HG02981 (cell line): ENCODE data around the gene FGF12.

Experiments used
- ATAC-seq: cut with Tn5 transposase; IDR thresholded peaks from one replicate; pipeline ENCODE4 v1.9.1; 2021; ENCODE audit warnings: mild to moderate bottlenecking, moderate library complexity; ENCODE audit not compliant: unreplicated experiment

FGF12 gene

DNA sequence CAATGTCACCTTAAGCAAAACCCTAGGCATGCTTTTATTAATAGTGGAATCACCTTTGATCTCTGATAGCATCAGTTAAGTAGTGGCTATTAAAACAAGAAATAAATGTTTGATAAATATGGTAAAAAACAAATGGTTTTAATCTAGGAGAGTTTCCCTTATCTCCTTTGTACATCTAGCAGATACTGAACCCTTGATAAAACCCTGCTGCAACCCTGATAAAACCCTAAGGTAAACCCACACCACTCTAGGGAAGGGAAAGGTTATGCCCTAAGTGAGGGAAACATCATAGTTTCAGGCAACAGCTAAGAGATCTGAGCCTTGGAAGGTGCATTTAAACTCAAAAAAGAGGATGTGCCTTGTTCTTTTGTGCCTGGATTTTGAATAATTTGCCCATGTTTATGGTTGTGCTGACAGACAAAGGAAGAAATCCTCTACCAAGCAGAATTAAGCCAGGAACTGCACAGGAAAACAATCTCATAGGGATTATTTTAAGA lies 309.7 kb downstream of the FGF12 start:
- no peak for ATAC-seq

DNA sequence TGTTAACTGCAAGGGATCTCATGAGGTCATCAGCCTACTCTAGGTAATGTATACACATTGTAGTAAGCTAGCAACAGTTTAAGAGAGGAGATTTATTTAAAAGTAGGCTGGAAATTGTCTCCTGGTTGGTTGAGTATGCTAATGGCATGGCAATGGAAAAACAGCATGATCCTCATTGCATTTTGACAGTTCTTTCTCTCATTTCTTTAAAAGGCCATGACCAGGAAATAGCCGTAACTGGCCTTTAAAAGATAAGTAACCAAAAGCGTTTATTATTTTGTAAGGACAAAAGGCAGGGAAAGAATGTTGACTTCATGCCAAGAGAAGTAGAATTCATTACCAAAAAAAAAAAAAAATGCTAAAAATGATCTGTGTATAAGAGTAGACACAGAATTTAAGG lies 310.3 kb downstream of the FGF12 start:
- no peak for ATAC-seq

DNA sequence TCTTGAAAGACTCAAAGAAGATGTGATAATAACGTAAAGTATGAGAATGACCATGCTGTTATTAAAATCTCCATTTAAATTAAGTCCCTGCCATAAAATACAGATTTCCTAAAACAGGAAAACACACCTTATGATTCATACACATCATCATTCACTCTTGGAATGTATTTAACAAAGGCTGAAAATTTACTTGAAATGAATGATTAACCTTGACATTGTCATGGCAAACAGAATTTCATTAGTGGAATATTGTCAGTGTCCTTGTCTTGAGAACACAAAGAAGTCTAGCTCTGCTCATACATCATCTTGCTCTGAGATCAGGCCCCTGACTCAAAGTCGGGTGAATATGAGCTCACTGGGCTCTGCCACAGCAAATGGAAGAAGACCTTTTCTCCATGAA lies 313.9 kb downstream of the FGF12 start:
- ATAC-seq = no peak

- no peak for ATAC-seq
These were observed 316.7 kb downstream of the FGF12 start for GRCh38 chr3:192410684-192410960.

DNA sequence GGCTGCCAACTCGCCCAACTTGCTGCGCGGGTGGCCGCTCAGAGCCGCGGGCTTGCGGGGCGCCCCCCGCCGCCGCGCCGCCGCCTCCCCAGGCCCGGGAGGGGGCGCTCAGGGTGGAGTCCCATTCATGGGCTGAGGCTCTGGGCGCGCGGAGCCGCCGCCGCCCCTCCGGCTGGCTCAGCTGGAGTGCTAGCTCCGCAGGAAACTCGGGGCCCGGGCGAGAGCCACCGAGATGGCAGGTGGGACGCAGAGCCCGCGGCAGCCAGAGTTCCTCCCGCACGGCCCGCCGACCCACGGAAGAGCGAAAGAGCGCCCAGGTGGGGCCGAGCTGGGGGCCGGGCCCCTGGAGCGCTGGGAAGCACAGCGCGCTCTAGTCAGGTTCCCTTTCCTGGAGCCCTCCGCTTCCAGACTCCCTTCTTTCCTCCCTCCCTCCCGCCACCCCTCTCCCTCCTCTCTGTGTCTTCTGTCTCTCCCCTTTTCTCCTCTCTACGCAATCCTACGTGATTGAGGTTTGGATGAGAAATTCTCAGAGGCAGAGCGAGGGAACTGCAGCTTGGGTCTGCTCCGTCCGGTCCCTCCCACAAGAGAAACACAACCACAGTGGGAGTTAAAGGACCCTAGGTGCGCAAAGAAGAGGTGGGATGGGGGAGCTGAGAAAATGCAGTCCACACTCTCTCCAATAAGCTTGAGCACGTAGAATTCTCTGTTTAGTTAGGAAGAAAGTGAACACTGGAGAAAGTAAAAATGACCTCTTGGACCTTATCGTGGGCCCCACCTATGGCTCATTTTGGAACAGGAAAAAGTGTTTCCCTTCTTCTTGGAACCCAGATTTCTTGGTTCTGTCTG lies 317.3 kb downstream of the FGF12 start:
- ATAC-seq = no peak

DNA sequence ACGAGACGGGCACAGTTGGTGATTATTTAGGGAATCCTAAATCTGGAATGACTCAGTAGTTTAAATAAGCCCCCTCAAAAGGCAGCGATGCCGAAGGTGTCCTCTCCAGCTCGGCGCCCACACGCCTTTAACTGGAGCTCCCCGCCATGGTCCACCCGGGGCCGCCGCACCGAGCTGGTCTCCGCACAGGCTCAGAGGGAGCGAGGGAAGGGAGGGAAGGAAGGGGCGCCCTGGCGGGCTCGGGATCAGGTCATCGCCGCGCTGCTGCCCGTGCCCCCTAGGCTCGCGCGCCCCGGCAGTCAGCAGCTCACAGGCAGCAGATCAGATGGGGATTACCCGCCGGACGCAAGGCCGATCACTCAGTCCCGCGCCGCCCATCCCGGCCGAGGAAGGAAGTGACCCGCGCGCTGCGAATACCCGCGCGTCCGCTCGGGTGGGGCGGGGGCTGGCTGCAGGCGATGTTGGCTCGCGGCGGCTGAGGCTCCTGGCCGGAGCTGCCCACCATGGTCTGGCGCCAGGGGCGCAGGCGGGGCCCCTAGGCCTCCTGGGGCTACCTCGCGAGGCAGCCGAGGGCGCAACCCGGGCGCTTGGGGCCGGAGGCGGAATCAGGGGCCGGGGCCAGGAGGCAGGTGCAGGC lies 318.0 kb downstream of the FGF12 start:
- peak; percentile 63 for ATAC-seq

DNA sequence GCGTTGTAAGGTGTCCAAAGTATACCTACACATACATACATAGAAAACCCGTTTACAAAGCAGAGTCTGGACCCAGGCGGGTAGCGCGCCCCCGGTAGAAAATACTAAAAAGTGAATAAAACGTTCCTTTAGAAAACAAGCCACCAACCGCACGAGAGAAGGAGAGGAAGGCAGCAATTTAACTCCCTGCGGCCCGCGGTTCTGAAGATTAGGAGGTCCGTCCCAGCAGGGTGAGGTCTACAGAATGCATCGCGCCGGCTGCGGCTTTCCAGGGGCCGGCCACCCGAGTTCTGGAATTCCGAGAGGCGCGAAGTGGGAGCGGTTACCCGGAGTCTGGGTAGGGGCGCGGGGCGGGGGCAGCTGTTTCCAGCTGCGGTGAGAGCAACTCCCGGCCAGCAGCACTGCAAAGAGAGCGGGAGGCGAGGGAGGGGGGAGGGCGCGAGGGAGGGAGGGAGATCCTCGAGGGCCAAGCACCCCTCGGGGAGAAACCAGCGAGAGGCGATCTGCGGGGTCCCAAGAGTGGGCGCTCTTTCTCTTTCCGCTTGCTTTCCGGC lies 318.6 kb downstream of the FGF12 start:
- ATAC-seq = no peak

DNA sequence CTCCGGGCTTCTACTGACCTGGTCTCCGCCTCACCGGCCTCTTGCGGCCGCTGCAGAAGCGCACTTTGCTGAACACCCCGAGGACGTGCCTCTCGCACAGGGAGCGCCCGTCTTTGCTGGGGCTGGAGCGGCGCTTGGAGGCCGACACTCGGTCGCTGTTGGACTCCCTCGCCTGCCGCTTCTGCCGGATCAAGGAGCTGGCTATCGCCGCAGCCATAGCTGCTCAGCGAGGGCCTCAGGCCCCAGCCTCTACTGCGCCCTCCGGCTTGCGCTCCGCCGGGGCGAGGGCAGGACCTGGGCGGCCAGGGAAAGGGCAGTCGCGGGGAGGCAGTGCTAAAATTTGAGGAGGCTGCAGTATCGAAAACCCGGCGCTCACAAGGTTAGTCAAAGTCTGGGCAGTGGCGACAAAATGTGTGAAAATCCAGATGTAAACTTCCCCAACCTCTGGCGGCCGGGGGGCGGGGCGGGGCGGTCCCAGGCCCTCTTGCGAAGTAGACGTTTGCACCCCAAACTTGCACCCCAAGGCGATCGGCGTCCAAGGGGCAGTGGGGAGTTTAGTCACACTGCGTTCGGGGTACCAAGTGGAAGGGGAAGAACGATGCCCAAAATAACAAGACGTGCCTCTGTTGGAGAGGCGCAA lies 319.2 kb downstream of the FGF12 start:
- ATAC-seq = no peak

DNA sequence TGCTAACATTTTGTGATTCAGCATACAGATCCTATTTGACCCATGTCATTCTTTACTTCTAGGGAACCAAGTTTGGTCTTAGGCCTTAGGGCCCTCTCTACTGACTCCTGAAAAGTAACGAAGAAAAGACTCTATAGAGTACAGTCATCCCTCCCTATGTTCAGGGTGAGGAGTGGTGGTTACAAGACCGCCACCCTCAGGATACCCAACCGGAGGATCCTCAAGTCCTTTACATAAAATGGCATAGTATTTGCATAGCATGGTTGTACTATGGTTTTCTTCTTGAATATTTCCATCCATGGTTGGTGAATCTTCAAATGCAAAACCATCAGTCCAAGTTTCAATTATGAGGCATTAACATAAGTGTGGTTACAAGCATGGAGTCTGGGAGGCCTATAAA lies 327.6 kb downstream of the FGF12 start:
- no peak for ATAC-seq

DNA sequence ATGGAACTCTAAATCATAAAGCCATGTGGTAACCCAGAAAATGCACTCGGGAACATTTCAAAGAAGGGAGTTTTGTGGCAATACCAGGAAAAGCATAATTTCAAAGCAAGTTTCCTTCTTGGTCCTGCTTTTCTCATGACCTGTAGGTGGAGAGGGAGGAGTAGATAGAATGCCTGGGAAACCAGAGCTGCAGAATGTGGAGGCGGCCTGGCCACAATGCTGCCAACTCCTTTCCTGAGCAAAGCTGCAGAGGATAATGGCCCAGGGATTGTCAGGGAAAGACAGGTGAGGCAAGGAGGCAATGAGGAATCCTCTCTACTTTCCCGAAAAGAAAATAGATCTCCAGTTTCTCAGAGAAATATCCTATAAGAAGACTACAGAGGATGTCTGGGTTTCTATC lies 330.3 kb downstream of the FGF12 start:
- no peak for ATAC-seq

DNA sequence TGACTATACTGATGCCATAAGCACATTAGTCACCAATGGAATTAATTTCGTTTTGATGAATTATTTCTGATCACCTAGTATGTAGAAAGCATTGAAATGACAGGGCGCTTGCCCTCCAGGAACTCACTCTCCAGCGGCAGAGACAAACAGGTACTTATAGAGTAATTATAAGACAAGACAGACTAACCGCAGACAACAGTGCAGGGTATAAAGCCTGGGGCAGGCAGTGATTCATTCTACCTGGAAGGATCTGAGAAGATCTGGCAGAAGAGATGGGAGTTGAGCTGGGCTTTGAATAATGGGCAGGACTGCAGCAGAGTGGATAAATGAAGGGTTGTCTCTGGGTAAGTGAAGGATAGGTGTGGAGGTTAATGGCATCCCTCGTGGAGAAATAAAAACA lies 331.8 kb downstream of the FGF12 start:
- no peak for ATAC-seq

DNA sequence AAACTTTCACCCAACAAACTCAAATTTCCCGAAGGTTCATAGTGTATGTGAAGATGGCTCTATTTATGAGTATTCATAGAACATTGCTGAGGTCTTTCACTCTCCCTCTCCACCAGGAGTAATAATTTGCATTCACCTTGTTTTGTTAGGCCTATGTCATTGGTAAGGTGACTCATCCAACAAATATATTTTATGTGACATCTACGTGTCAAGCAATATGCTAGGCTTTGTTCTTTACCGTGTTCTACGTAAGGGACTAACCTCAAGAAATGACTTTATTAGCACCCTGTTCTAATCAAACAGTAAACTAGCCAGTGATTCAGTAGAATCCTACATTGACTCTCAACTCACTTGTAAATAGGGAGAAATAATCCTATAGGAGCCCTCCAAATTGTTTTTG lies 334.4 kb downstream of the FGF12 start:
- no peak for ATAC-seq

- no peak for ATAC-seq
These were observed 344.5 kb downstream of the FGF12 start for GRCh38 chr3:192382861-192383260.

- ATAC-seq = no peak
These were observed 353.8 kb downstream of the FGF12 start for GRCh38 chr3:192373586-192373985.

GRCh38 chr3:192373032-192373431 lies 354.3 kb downstream of the FGF12 start:
- ATAC-seq = no peak

DNA sequence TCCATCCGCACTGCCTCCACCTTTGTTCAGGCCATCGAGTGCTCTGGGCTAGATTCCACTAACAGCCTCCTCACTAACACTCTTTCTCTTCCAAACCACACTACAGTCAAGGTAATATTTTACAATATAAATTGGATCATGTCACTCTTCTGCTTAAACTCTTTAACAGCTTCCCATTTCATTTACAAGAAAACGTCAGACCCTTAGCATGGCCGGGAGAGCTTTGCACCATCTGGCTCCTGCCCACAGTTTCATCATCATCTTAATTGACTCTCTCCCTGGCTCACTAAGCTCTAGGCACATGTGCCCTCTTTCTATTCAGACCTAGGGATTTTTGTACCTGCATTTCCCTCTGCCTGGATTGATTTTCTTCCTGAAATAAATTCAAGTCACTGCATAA lies 354.7 kb downstream of the FGF12 start:
- no peak for ATAC-seq

DNA sequence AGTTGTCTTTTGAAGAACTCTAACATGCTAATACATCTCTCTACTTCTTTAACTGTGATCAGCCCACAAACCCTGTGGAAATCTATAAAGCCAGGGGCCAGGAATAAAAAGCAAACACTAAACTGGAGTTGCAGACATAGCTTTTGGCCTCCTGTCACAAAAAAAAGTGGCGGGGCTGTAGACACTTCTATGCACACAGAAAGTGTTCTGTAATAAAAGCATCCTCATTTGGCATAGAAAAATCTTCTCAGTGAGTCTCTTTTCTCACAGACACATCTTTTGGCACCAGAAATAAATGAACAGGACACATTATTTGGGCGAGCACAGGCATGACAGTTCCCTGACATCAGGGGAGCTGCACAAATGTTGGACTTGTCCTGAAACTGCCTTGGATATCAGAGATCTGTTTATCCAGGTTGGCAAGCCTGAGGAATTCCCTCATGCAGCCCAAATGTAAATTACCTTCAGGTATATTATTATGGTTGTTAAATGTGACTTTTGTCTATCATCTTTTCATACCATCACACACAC lies 355.4 kb downstream of the FGF12 start:
- ATAC-seq = no peak

- ATAC-seq = no peak
These were observed 359.7 kb downstream of the FGF12 start for GRCh38 chr3:192367616-192368015.

DNA sequence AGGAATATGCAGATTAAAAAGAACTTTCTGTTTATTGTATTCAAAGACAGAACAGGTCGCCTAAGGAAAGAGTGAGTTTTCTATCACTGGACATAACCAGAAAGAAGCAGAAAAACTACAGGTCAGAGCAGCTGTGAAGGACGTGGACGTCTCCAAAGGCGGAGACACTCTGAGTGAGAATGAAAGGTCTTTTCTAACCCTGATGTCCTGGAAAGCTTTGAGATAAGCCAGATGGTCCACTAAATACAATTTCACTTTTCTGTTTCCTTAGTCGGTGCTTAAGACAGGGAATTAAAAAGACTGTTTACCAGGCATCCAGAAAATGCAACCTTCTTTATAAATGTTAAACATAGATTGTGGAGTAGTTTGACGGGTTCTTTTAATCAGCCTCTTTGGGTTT lies 360.4 kb downstream of the FGF12 start:
- no peak for ATAC-seq

DNA sequence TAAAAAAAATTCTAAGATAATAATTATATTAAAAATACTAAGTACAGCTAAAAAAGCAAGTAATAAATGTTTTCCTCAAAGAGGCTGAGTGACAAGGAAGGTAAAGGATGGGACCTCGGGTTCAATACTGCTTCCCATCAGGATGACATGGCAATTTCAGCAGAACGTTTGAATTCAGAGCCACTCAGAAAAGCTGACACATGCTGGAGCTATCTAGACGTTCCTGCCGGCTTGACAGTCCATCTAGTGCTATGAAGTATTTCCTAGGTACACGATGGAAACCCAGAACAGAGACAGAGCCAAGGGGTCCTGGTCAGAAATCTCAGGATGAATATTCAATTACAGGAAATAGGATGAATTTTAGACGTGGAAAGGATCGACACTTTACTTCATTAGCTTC lies 361.8 kb downstream of the FGF12 start:
- ATAC-seq = no peak

DNA sequence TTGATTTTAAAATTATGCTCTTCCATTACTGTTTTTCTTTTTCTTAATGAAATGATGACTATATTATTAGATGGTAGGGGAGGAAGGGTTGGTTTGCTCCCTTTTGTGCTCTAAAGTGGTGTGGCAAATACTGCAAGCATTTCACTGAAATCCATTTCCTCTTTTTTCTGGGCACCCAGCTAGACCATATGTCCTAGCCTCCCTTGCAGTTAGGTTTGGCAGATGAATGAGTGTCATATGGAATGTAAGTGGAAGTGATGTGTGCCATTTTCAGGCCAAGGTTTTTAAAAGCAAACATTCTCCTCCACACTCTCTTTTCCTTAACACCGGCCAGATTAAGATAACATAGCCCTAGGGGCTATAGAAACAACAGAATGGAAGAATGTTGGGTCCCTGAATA lies 363.0 kb downstream of the FGF12 start:
- ATAC-seq = no peak

DNA sequence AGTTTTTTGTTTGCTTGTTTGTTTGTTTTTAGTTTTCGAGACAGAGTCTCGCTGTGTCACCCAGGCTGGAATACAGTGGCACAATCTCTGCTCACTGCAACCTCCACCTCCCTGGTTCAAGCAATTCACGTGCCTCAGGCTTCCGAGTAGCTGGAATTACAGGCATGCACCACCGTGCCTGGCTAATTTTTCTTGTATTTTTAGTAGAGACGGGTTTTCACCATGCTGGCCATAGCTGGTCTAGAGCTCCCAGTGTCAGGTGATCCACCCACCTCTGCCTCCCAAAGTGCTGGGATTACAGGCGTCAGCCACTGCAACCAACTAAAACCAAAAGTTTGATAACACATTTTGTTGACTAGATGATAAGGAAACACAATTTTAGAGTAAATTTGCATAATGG lies 372.7 kb downstream of the FGF12 start:
- ATAC-seq = no peak
